Loucy (cell line): Measurements from ENCODE around the gene SIK2.

Experiments used
- EZH2phosphoT487 ChIP-seq: fragments of 200-600 bp; IDR thresholded peaks from 2 replicates; pipeline ENCODE4 v1.6.1; 2018; ENCODE audit warnings: antibody characterized with exemption, mild to moderate bottlenecking, moderate library complexity, borderline replicate concordance
- TF ChIP-seq, protein P1 (sequence below): fragments of 200-600 bp; sonication (generic); conservative IDR thresholded peaks from 2 replicates; pipeline ENCODE4 v1.5.1; 2014; ENCODE audit warnings: mild to moderate bottlenecking, antibody characterized with exemption, low read length

DNA sequence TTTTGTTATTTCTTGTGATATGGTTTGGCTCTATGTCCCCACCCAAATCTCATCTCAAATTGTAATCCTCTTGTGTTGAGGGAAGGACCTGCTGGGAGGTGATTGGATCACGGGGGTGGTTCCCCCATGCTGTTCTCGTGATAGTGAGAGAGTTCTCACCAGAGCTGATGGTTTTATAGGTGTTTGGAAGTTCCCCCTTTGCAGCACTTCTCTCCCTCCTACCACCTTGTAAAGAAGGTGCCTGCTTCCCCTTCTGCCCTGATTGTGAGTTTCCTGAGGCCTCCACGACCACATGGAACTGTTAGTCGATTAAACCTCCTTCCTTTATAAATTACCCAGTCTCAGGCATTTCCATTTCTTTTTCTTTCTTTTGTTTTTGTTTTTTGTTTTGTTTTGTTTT is 24.4 kb upstream of the SIK2 start:
- TF ChIP-seq, protein P1, sequence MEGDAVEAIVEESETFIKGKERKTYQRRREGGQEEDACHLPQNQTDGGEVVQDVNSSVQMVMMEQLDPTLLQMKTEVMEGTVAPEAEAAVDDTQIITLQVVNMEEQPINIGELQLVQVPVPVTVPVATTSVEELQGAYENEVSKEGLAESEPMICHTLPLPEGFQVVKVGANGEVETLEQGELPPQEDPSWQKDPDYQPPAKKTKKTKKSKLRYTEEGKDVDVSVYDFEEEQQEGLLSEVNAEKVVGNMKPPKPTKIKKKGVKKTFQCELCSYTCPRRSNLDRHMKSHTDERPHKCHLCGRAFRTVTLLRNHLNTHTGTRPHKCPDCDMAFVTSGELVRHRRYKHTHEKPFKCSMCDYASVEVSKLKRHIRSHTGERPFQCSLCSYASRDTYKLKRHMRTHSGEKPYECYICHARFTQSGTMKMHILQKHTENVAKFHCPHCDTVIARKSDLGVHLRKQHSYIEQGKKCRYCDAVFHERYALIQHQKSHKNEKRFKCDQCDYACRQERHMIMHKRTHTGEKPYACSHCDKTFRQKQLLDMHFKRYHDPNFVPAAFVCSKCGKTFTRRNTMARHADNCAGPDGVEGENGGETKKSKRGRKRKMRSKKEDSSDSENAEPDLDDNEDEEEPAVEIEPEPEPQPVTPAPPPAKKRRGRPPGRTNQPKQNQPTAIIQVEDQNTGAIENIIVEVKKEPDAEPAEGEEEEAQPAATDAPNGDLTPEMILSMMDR = no peak
- TF ChIP-seq EZH2phosphoT487 = no peak
